Activated CD4-positive, alpha-beta T cell treated with anti-CD3 and anti-CD28 coated beads, Interleukin-2, amount 50 U/mL, for 24 hours (primary cell): ENCODE data around the gene LHX1.

Source experiments
- DNase-seq, 2 donors: peaks; one replicate each; pipeline ENCODE4 v3.0.0-alpha.2; 2020; ENCODE audit warnings: low read depth in 1 of 2, low spot score in 1 of 2

The LHX1 gene

GRCh38 chr17:36937001-36937958 lies at the start of gene LHX1:
LHX1 (plus strand) TSS chr17:36937475; CDS start chr17:36938198, 723 bp downstream.
- no peak for DNase-seq

GRCh38 chr17:36888236-36888951 lies 48.9 kb upstream of the LHX1 start:
- DNase-seq = no peak

GRCh38 chr17:36889770-36890349 lies 47.4 kb upstream of the LHX1 start:
- DNase-seq = no peak

- DNase-seq = no peak
Measured at GRCh38 chr17:36890398-36891168, 46.7 kb upstream of the LHX1 start.

GRCh38 chr17:36892112-36892838 lies 45.0 kb upstream of the LHX1 start:
- no peak for DNase-seq

GRCh38 chr17:36894177-36894576 lies 43.1 kb upstream of the LHX1 start:
- DNase-seq = no peak

- DNase-seq = no peak
Measured at GRCh38 chr17:36894925-36895324, 42.4 kb upstream of the LHX1 start.

- DNase-seq = no peak
Measured at GRCh38 chr17:36899250-36900159, 37.8 kb upstream of the LHX1 start.

GRCh38 chr17:36900160-36900512 lies 37.1 kb upstream of the LHX1 start:
- no peak for DNase-seq

GRCh38 chr17:36901506-36901905 lies 35.8 kb upstream of the LHX1 start:
- DNase-seq = no peak

GRCh38 chr17:36907407-36907806 lies 29.9 kb upstream of the LHX1 start:
- DNase-seq = no peak

GRCh38 chr17:36910513-36910912 lies 26.8 kb upstream of the LHX1 start:
- no peak for DNase-seq

- DNase-seq = no peak
Measured at GRCh38 chr17:36911001-36911400, 26.3 kb upstream of the LHX1 start.

GRCh38 chr17:36913132-36913531 lies 24.1 kb upstream of the LHX1 start:
- no peak for DNase-seq

GRCh38 chr17:36918211-36918691 lies 19.0 kb upstream of the LHX1 start:
- no peak for DNase-seq

GRCh38 chr17:36919407-36919968 lies 17.8 kb upstream of the LHX1 start:
- no peak for DNase-seq

GRCh38 chr17:36920032-36921005 lies 17.0 kb upstream of the LHX1 start:
- no peak for DNase-seq
